ENCODE data around the gene MPG.
"Not testable (repeated sequence)": the region's sequence is repeated elsewhere in the genome, so short reads cannot be mapped to it uniquely, and the experiment has no call there.

MPG gene

DNA sequence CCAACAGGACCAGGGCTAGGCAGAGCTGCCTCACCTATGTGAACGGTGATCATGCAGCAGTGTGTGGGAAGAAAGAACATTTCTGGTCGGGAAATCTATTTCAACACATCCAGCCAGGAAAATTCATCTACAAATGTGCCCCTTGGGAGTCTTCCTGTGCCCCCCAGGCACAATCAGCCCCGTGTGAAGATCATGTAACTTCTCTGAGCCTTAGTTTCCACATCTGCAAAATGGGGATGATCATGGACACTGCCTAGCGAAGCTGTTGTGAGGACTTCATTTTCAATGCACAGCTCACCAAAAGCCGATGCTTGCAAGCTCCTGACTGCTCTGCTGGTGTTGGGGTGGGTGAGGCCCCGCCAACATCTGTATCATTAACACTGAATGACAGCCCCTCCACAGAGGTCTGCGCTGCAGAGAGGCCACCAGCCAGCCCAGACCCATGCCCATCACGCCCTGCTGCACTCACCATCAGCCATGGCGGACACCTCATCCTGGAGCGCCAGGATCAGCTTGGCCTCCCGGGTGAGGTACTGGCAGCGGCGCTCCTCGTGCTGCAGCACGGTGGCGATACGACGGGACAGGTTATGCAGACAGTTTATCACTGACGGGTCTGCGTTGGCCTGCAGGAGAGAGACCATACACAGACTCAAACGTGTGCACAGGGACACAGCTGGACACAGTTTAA lies 34.3 kb downstream of the MPG start:
- no peak for DNase-seq (ENCODE audit: low read depth in 2 of 2)

DNA sequence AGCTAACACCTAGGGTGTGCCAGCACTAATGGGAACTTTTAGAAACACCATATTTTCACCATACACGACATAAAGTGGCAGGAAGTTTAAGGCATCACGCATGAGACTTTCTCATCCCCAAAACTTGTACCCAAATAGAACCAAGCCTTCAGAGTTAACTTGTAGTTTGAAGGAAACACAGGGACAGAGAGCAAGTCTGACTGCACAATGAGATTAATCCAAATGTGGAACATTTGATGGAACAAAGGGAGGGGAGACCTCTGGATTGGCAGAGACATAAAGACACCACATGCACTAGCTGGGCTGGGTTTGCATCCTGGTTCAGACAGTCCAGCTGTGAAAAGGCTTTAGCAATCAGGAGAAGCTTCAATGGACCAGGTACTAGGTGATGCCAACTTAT lies 36.3 kb downstream of the MPG start:
- no peak for DNase-seq (ENCODE audit: low read depth in 2 of 2)

- DNase-seq (ENCODE audit: low read depth in 2 of 2): no peak
Observed at GRCh38 chr16:116015-116414, 38.0 kb downstream of the MPG start.

DNA sequence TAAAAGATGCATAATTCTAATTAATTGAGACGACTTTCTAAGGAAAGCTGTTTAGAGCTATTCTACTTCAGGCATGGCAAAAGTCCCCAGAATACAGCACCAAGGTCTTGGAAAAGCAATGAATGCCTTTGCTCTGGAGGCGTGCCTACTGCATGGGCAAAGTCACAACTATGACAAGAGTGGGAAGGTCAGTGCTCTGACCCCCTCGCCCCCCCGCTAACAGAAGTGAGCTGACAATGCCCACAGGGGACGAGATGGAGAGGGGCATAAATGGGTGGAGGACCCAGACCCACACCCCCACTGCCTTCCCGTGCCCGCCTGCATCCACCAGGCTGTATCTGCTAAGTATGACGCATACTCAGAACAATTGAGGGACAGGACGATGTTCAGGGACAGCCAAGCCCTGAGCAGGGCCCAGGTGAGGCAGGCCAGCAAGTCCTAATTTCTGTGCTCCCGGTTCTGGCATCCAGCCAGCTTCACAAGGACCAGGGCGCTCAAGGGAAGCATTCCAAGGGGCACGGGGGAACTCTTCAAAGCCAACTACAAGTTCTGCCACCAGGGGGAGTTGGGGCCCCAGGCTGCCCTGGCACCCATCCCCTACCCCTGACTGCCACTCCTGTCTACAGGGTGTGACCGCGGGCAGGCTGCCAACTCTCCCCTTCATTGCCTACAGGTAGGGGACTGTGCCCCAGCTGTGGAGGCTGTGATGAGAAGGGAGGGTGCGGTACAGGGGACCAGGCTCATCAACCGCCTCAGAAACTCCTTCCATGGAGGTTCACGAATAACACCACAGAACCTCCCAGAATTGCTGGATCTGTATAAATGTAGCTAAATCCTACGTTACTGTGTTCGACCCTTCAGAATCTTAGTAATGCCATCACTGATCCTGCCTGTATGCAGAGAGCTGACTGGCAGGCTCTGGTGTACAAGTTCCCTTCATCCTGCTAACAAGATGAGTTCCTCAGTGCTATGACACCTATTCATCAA lies 39.6 kb downstream of the MPG start:
- DNase-seq (ENCODE audit: low read depth in 2 of 2): peak; percentile 36 to 57

- no peak for DNase-seq (ENCODE audit: low read depth in 2 of 2)
Observed at GRCh38 chr16:118857-119256, 40.8 kb downstream of the MPG start.

GRCh38 chr16:119295-119694 lies 41.3 kb downstream of the MPG start:
- no peak for DNase-seq (ENCODE audit: low read depth in 2 of 2)

DNA sequence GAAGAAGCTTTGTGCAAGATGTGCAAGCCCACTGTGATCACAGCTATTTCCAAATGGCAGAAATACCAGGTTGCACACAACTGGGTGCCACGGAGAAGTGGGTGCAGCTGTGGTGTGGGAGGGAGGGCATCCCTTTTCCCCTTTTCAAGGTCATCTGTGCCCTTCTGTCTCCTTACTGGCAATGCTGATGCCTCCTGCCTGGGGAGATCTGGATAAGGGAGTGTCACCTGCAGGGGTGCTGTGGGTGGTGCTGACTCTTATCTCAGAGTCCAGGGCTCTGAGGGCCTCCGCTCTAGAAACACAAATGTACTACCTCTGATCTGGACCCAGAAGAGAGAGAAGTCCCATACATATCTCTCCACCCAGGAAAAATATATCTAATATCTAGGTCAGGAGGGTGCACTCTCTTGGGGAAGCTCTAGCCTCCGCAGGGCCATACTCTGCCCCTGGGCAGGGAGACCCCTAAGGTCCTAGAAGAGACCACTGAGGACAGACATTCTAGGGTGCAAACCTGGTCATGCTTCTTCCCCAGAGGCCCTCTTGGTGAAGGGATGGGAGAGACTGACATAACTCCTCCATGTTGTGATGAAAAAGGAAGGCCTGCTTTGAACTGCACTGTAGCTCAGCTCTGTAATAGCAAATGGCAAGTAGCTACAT lies 41.9 kb downstream of the MPG start:
- DNase-seq (ENCODE audit: low read depth in 2 of 2): no peak

GRCh38 chr16:120756-121155 lies 42.7 kb downstream of the MPG start:
- no peak for DNase-seq (ENCODE audit: low read depth in 2 of 2)

DNA sequence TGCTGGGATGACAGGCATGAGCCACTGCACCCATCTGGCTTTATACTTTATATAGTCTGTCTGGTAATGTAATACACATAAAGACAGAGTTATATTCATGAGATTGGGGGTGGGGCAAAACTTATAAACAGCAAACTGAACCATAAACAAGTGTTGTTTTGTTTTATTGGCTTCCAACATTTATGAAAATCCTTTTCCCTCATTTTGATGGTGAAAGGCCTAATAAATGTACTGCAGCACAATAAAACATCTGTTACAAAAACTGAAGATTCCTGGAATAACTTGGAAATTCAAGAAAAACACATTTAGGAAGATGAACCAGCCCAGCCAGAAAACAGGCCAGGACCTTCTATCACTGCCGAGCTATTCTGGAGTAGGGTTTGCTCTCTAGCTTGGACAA lies 44.3 kb downstream of the MPG start:
- DNase-seq (ENCODE audit: low read depth in 2 of 2): no peak

DNA sequence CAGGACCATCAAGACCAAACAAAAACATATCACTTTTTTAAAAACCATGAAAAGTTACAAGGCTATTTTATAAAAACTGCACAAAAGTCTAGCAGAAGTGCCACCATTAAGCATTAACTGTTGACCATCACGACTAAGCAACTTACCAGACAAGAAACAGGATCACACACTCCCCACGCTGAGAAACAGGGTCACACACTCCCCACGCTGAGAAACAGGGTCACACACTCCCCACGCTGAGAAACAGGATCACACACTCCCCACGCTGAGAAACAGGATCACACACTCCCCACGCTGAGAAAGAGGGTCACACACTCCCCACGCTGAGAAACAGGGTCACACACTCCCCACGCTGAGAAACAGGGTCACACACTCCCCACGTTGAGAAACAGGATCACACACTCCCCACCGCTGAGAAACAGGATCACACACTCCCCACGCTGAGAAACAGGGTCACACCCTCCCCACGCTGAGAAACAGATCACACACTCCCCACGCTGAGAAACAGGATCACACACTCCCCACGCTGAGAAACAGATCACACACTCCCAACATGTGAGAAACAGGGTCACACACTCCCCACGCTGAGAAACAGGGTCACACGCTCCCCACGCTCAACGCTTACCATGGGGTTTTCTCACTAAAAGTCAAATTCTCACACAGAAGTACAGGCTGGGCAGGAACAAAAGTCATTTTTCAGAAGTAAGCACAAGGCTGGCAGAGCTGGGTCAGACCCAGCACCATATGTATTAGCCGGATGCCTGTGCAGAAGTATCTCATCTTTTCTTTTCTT lies 45.7 kb downstream of the MPG start:
- not testable (repeated sequence) for DNase-seq (ENCODE audit: low read depth in 2 of 2)

DNA sequence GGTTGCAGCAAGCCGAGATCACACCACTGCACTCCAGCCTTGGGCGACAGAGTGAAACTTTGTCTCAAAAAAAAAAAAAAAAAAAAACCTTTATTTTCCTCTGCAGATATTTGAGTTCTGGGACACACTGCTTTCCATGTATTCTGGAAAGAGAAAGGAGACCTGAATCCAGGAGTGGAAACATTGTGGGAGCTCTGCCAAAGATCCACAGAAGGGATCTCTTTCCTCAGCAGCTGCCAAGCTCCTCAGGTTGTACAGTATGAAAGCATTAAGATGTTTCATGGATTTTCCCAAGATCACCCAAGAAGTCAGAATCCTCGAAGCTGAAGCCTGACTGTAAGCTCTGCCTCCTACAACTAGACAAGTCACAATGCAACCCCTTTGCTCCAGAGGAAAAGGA lies 47.0 kb downstream of the MPG start:
- no peak for DNase-seq (ENCODE audit: low read depth in 2 of 2)

DNA sequence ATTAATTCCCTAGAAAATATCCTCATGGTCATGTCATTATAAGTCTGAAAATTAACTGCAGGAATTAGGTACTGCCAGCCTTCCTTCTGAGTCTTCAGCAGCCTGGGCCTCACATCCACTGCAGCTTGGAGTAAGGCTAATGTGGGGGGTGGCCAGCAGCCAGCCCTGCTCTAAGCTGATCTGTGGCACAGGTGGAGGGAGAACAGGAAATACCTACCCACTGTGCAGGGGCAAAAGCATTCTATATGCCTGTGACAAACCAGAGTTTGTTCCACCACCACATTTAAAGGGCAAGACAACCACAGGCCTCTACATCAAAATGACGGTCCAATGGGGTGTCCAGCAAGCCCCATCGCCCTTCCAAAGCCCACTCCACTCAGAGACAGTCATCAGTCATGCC lies 51.0 kb downstream of the MPG start:
- DNase-seq (ENCODE audit: low read depth in 2 of 2): no peak

DNA sequence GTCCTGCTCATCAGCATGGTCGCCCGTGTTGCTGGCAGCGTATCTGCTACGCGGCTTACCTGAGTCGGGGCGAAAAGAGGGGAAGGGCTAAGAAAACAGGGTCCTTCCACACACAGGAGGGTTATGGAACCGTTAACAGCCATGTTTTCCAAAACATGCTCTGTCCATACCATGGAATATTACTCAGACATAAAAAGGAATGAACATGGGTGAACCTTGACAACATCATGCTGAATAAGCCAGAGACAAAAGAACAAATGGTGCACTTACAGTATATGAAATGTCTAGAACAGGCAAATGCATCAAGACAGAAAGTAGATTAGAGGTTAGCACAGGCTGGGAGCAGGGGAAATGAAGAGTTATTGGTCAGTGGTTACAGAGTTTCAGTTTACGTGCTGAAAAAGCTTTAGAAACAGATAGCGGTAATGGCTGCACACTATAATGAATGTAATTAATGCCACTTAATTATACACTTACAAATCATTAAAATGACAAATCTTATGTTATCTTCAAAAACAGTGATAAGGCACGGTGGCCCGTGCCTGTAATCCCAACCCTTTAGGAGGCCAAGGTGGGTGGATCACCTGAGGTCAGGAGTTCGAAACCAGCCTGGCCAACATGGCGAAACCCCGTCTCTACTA lies 52.6 kb downstream of the MPG start:
- no peak for DNase-seq (ENCODE audit: low read depth in 2 of 2)

DNA sequence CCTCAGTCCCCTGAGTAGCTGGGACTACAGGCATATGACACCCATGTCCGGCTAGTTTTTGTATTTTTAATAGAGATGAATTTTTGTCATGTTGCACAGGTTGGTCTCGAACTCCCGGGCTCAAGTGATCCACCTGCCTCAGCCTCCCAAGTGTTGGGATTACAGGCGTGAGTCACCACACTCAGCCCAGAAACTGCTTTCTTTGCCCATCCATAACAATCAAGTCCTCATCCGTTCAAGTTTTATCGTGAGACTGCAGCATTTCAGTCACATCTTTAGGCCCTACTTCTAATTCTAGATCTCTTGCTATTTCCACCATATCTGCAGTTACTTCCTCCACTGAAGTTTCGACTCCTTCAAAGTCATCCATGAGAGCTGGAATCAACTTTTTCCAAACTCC lies 54.1 kb downstream of the MPG start:
- DNase-seq (ENCODE audit: low read depth in 2 of 2): no peak

- DNase-seq (ENCODE audit: low read depth in 2 of 2): no peak
Observed at GRCh38 chr16:133716-134115, 55.7 kb downstream of the MPG start.

Measured in stimulated activated CD4-positive, alpha-beta T cell treated with anti-CD3 and anti-CD28 coated beads, Interleukin-12 subunit alpha, Interleukin-12 subunit beta, amount 100 ng/mL, for 24 hours (primary cell).